HCT116 (cell line): Measurements from ENCODE around the gene GPR39. TPM values are rescaled to one million over a fixed set of nuclear protein-coding genes. Genes with fewer than 3 reads are reported as not detected.
"Not testable (repeated sequence)": the region's sequence is repeated elsewhere in the genome, so short reads cannot be mapped to it uniquely, and the experiment has no call there.

ENCODE experiments used
- ATAC-seq: fragments of 200-7000 bp; cut with Tn5 transposase; 2 replicates; pipeline ENCODE4 v1.9.1; 2020; ENCODE audit warnings: mild to moderate bottlenecking, moderate library complexity
- BruUV-seq: library from RNA; stranded (reverse); fragments of 400-500 nt; replicated peaks from 2 replicates; lab custom pipeline; 2021; lab: Mats Ljungman, UMichigan
- CTCF ChIA-PET: fragments of 300-600 bp; sonication (Branson Sonifier 250); formaldehyde crosslinking; loops from one replicate; lab custom pipeline; 2021; ENCODE audit warnings: antibody characterized with exemption; lab: Charles Lee
- POLR2A ChIA-PET: fragments of 300-600, 350-600 bp; sonication (Branson Sonifier 250); formaldehyde crosslinking; loops from one replicate; lab custom pipeline; 2021; ENCODE audit warnings: antibody characterized with exemption; lab: Charles Lee
- RAD21 ChIA-PET, 2 experiments: fragments of 300-600 bp; sonication (Branson Sonifier 250); formaldehyde crosslinking; loops; one replicate each; lab custom pipeline; 2023; ENCODE audit warnings: low total read pairs in 2 of 2; ENCODE audit not compliant: uncharacterized antibody in 2 of 2, unreplicated experiment in 2 of 2, low non-redundant PET in 1 of 2; lab: Charles Lee
- DNase-seq: peaks from one replicate; pipeline ENCODE4 v3.0.0-alpha.2; 2010; ENCODE audit warnings: low read depth, low spot score
- H2AFZ ChIP-seq: fragments of 200-600 bp; shearing (Covaris generic), sonication (generic); 2 replicates; pipeline ENCODE4 v1.6.1; 2017; ENCODE audit warnings: low read depth, mixed run types, mixed read lengths, antibody characterized with exemption, low read length; ENCODE audit not compliant: poor library complexity, severe bottlenecking
- H3K27ac ChIP-seq: 2 replicates; pipeline ENCODE4 v1.5.1; 2012; ENCODE audit warnings: low read depth, low read length
- H3K27me3 ChIP-seq: fragments of 200-600 bp; sonication (generic); 2 replicates; pipeline ENCODE4 v1.6.1; 2016; ENCODE audit warnings: mixed run types, low read length, mixed read lengths; ENCODE audit not compliant: insufficient read depth
- H3K36me3 ChIP-seq, 2 experiments: fragments of 200-500 bp in 1 of 2; fragments of 200-600 bp in 1 of 2; sonication (Bioruptor generic) in 1 of 2; sonication (generic) in 1 of 2; 2 replicates each; pipeline versions ENCODE4 v1.5.1 to v1.6.1; 2014 to 2016; ENCODE audit warnings: low read length in 2 of 2, inconsistent platforms in 1 of 2, mixed read lengths in 1 of 2, mixed run types in 1 of 2; ENCODE audit not compliant: insufficient read depth in 2 of 2, control insufficient read depth in 1 of 2
- H3K4me1 ChIP-seq, 2 experiments: fragments of 200-600 bp in 1 of 2; sonication (generic) in 1 of 2; 2 replicates each; pipeline versions ENCODE4 v1.5.1 to v1.6.1; 2012 to 2017; ENCODE audit warnings: low read length in 2 of 2, inconsistent platforms in 1 of 2, mild to moderate bottlenecking in 1 of 2, mixed read lengths in 1 of 2, mixed run types in 1 of 2, moderate library complexity in 1 of 2; ENCODE audit not compliant: insufficient read depth in 2 of 2, control insufficient read depth in 1 of 2
- H3K4me2 ChIP-seq: fragments of 200-600 bp; sonication (generic); 2 replicates; pipeline ENCODE4 v1.6.1; 2017; ENCODE audit warnings: mixed run types, low read length, mixed read lengths
- H3K4me3 ChIP-seq, 2 experiments: fragments of 200-600 bp in 1 of 2; sonication (generic) in 1 of 2; replicated peaks in 1 of 2; 2 replicates each; pipeline ENCODE4 v1.5.1; 2011 to 2016; ENCODE audit warnings: low read length in 2 of 2, control low read depth in 1 of 2, low read depth in 1 of 2, mild to moderate bottlenecking in 1 of 2, mixed read lengths in 1 of 2, mixed run types in 1 of 2
- H3K79me2 ChIP-seq: fragments of 200-600 bp; sonication (generic); 2 replicates; pipeline ENCODE4 v1.6.1; 2017; ENCODE audit warnings: mild to moderate bottlenecking, mixed run types, low read length, moderate library complexity, mixed read lengths; ENCODE audit not compliant: insufficient read depth
- H3K9ac ChIP-seq: fragments of 200-600 bp; sonication (generic); 2 replicates; pipeline ENCODE4 v1.6.1; 2016; ENCODE audit warnings: low read length, mixed read lengths
- H3K9me2 ChIP-seq: fragments of 200-600 bp; sonication (generic), shearing (Covaris generic); 2 replicates; pipeline ENCODE4 v1.6.1; 2017; ENCODE audit warnings: mixed run types, mild to moderate bottlenecking, moderate library complexity; ENCODE audit not compliant: insufficient read depth
- H3K9me3 ChIP-seq, 2 experiments: fragments of 200-500 bp in 1 of 2; fragments of 200-600 bp in 1 of 2; sonication (Bioruptor generic) in 1 of 2; sonication (generic) in 1 of 2; 2 replicates each; pipeline ENCODE4 v1.6.1; 2014 to 2017; ENCODE audit warnings: low read length in 2 of 2, mixed read lengths in 2 of 2, inconsistent platforms in 1 of 2, low read depth in 1 of 2, mild to moderate bottlenecking in 1 of 2, mixed run types in 1 of 2, moderate library complexity in 1 of 2; ENCODE audit not compliant: control insufficient read depth in 1 of 2, insufficient read depth in 1 of 2
- H4K20me1 ChIP-seq: fragments of 200-600 bp; sonication (generic), shearing (Covaris generic); 2 replicates; pipeline ENCODE4 v1.6.1; 2017; ENCODE audit warnings: mixed run types, mild to moderate bottlenecking, moderate library complexity; ENCODE audit not compliant: insufficient read depth
- ATF3 ChIP-seq: IDR thresholded peaks from 2 replicates; pipeline ENCODE4 v1.6.1; 2012
- CEBPB ChIP-seq: IDR thresholded peaks from 2 replicates; pipeline ENCODE4 v1.6.1; 2012; ENCODE audit warnings: low read depth
- CTCF ChIP-seq, 3 experiments: fragments of 200-600 bp in 1 of 3; sonication (generic) in 1 of 3; IDR thresholded peaks in 2 of 3; conservative IDR thresholded peaks in 1 of 3; 2 replicates each; pipeline ENCODE4 v1.5.1; 2012 to 2017; ENCODE audit warnings: low read depth in 2 of 3, low read length in 2 of 3, antibody characterized with exemption in 1 of 3, borderline replicate concordance in 1 of 3, control low read depth in 1 of 3, mild to moderate bottlenecking in 1 of 3, mixed read lengths in 1 of 3, mixed run types in 1 of 3, moderate library complexity in 1 of 3; ENCODE audit not compliant: insufficient read depth in 1 of 3
- EGR1 ChIP-seq: IDR thresholded peaks from 2 replicates; pipeline ENCODE4 v1.6.1; 2012; ENCODE audit warnings: low read depth
- ELF1 ChIP-seq: IDR thresholded peaks from 2 replicates; pipeline ENCODE4 v1.6.1; 2012; ENCODE audit warnings: low read depth, borderline replicate concordance
- MAX ChIP-seq: IDR thresholded peaks from 2 replicates; pipeline ENCODE4 v1.6.1; 2012
- REST ChIP-seq: IDR thresholded peaks from 2 replicates; pipeline ENCODE4 v1.6.1; 2012; ENCODE audit warnings: low read depth
- SRF ChIP-seq: IDR thresholded peaks from 2 replicates; pipeline ENCODE4 v1.6.1; 2012; ENCODE audit warnings: low read depth
- intact Hi-C: fragments of 100-400 bp; cut with micrococcal nuclease; formaldehyde crosslinking; loops from 2 replicates; pipeline ENCODE4 v1.10.0; 2022
- total RNA-seq: library from RNA; stranded (reverse); gene quantifications from one replicate; pipeline ENCODE4 v1.2.1, GENCODE V29; 2021; ENCODE audit not compliant: unreplicated experiment

The GPR39 gene
- total RNA-seq, 1 experiment from 2014 or later, result 5.1 TPM

GRCh38 chr2:132522901-132523300 is 106.3 kb downstream of the GPR39 start:
- H3K4me3 ChIP-seq, result no peak overlapping the region
- intact Hi-C loops, result no loop called here
- ATAC-seq (no peak), DNase-seq (no peak)
- no peaks in the 10 kb centered on the region for H3K9me2 ChIP-seq
- H4K20me1 ChIP-seq, result no peaks in the 10 kb centered on the region
- no peak overlapping the region for H3K27ac ChIP-seq
- no peaks in the 10 kb centered on the region for H3K4me1 ChIP-seq
- H3K79me2 ChIP-seq, result no peaks in the 10 kb centered on the region
- TF ChIP-seq SRF (no peak), CTCF (IDR thresholded peaks at IDR 0.05 in 2 of 3, conservative IDR thresholded peaks at IDR 0.05 in 1 of 3; ENCODE audit: borderline replicate concordance in 1 of 3, insufficient read depth in 1 of 3, low read depth in 2 of 3, low read length in 2 of 3) (no peak), REST (no peak), MAX (no peak), CEBPB (no peak), ATF3 (no peak), ELF1 (no peak), EGR1 (no peak)
- H3K27me3 ChIP-seq, result no peaks in the 10 kb centered on the region
- no peak overlapping the region for H2AFZ ChIP-seq
- no peak overlapping the region for H3K4me2 ChIP-seq
- no peaks in the 10 kb centered on the region for H3K9me3 ChIP-seq
- no TSS peak for BruUV-seq
- ChIA-PET CTCF (no interaction called here), RAD21 (no interaction called here), POLR2A (no interaction called here)
- H3K36me3 ChIP-seq, result no peaks in the 10 kb centered on the region
- no peak overlapping the region for H3K9ac ChIP-seq

GRCh38 chr2:132537061-132537460 is 120.5 kb downstream of the GPR39 start:
- CTCF ChIA-PET, POLR2A ChIA-PET, BruUV-seq, H3K4me2 ChIP-seq, intact Hi-C loops, RAD21 ChIA-PET, H4K20me1 ChIP-seq, H2AFZ ChIP-seq, H3K27ac ChIP-seq, H3K9me2 ChIP-seq, H3K9ac ChIP-seq, ATAC-seq, H3K27me3 ChIP-seq, H3K36me3 ChIP-seq, H3K9me3 ChIP-seq, DNase-seq, H3K4me1 ChIP-seq, H3K79me2 ChIP-seq, H3K4me3 ChIP-seq: not testable (repeated sequence)
